ENCODE results near the gene CIDEB. TPM values are rescaled to one million over a fixed set of nuclear protein-coding genes. Genes with fewer than 3 reads are reported as not detected.
A peak's percentile ranks its signal among the peaks of the same experiment; 100 is the strongest.
"Not testable (repeated sequence)": the region's sequence is repeated elsewhere in the genome, so short reads cannot be mapped to it uniquely, and the experiment has no call there.

Gene CIDEB
- total RNA-seq, 1 donor from 2014 or later = 27.4 TPM

DNA sequence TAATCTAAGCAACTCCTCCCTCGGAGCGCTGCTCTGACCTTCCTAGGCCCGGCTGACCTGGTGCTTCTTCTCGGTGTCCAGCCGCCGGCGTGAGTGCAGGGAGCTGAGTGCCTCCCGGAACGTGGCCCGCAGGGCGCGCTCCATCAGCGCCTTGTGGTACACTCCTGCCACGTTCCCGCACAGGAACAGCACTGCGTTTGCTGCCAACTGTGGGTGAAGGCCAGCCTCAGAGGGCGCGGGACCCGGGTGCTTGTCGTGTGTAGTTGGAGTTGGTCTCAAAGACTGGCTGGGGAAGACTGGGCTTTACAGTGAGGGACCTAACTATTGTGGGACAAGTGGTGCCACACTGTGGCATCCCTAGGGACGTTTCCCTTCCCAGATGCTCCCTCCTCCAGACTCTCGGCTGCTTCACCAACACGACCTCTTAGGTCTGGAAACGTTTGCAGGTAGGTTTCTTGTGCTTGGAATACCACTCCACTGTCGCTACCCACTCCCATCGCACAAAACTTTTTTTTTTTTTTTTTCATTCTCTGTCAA, 24.0 kb upstream of the CIDEB start:
- ATAC-seq = no peak

DNA sequence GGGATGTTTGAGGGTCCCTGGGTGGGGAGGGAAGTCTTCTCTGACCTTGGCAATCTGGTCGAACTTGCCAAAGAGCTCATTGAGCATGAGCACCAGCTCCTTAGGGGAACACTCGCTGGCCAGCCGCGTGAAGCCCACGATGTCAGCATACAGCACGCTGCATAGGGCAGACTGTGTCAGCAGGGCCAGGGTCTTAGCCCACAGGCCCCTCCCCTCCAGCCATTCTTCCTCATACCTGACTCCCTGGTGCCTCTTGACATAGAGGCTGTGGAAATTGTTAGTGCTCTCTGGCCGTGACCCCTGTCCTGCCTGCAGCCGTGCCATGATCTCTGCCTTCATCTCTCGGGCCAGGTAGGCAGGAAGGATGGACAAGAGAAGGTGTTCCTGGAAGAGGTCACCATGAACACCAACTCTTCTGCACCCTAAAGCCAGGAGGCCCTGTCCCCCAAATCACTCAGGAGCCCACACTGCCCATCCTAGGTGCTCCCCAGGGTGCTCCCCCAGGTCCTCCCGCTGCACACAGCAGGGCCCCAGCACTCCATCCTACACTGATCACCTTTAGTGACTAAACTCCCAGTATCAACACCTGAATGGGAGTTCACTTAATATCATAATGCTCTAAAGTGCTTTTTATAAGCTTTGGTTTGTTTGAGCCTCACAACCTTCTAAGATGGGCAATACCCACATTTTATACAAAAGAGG, 23.3 kb upstream of the CIDEB start:
- no peak for ATAC-seq

DNA sequence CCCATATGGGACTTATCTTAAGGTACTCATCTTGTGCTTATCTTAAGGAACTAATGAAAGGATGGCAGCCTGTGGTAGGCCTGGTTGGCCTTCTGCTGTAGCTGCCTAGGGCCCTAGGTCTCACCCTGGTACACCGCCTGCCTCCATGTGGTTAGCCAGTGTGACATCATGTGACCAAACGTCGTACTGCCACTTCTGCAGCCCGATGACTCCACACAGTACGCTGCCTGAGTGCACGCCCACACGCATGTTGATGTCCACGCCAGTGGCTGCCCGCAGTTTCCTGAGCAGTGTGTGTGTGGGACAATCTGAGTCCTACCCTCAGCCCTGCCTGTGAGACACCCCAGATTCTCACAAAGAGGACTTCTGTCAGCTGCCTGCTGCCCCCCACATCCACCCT, 22.0 kb upstream of the CIDEB start:
- ATAC-seq = no peak

DNA sequence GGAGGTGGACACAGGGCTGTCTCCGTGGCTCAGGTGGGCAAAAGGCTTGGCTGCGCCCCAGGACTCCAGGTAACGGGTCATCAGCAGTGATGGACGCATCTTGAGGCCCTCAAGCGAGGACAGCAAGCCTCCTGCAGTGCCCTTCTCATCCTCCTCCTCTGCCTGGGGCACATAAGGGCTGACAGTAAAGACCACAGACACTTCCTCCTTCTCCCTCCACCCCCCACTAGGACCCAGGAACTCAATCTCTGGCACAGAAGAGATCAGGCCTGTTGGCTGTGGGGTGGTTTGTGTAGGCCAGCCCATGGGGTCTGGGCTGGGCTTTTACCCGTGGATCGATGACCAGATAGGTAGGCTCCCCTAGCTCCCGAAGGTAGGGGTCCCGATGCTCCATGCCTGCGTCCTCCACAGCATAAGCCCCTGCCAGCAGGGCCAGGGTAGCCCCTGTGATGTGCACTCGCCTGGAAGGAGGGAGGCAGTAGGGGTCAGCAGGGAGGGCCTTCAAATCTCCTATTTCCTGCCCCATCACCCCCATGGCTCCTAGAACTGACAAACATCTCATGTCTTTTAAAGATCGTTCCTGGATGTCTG, 21.4 kb upstream of the CIDEB start:
- no peak for ATAC-seq

DNA sequence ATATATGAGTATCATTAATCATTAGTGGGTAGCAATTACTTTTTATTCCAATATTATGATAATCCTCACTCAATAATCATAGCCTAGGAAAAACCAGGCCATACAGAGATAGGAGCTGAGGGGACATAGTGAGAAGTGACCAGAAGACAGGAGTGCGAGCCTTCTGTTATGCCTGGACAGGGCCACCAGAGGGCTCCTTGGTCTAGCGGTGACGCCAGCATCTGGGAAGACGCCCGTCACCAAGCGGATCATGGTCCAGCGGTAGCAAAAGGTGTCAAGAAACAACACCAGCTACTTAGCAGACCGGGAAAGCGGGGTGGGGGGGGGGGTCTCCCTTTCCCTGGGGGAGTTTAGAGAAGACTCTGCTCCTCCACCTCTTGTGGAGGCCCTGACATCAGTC, 20.1 kb upstream of the CIDEB start:
- ATAC-seq = not testable (repeated sequence)

DNA sequence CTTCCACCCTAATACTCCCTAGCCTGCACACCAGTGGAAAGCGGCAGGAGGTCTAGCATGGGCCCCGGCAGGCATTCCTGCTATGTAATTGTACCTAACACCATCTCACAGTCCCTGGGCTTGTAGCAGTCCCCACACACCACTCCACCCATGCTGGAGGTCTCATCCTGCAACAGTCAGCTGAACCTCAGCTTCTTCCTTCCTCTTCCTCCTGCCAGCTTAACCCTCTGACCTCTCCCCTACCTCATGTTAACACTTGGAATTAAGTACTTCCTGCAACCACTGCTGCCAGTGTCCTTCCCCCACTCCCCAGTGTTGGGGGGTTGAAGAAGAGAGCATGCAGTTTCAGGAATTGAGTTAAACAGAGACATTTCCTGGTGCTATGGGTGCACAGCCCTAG, 19.5 kb upstream of the CIDEB start:
- ATAC-seq = no peak

DNA sequence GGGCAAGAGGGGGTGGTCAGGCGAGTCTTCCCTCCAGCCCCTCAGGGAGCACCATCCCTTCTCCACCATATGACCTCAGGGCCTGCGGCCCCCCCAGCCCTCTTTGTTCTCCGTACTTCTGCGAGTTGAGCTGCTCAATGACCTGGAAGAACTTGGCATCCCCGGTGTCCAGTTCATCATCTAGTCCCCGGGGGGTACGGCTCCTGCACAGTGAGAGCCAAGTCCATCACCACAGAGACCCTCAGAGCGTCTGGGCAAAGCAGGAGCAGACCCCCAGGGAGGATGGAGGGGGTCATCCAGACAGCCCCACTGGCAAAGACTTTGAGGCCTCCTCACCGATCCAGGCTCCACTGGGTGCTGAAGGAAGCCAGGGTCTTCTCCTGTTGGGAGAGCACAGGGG, 18.2 kb upstream of the CIDEB start:
- no peak for ATAC-seq

DNA sequence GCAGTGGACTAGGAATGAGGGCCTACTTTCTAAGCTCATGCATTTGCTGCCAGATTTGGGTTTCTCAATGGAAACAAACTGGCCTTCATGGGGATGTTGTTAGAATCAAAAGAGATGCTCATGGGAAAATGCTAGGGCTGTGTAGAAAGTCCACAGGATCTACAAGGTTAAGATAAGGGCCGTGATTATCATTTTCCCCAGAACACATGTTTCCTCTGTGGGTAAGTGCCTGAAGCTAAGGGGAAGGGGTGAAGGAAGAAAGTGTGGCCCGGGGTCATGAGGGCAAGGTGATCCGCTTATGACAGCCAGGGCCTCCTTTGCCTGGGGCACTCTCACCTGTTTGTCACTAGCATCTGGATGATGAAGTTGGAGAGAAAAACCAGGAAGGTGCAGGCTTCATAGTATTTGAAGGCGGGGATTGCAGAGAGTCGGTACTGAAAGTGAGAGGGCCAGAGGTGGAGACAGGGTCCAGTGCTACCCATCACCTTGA, 17.3 kb upstream of the CIDEB start:
- ATAC-seq = no peak

DNA sequence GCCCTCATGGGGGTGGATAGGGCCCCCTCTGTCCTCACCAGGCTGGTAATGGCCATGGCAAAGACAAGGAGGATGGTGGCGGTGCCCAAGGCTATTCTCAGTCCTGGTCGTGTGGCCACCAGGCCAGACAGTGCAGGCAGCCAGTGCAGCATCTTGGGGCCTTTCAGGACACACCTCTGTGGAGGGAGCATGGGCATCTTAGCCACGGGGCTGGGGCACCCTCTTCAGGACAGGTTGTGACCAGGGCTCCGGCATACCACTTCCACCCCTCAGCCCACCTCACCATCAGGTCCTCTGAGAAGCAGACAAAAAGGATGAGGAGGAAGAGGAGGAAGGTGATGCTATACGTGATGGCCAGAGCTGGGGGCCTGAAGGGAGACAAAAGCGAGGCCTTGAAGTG, 16.2 kb upstream of the CIDEB start:
- no peak for ATAC-seq

DNA sequence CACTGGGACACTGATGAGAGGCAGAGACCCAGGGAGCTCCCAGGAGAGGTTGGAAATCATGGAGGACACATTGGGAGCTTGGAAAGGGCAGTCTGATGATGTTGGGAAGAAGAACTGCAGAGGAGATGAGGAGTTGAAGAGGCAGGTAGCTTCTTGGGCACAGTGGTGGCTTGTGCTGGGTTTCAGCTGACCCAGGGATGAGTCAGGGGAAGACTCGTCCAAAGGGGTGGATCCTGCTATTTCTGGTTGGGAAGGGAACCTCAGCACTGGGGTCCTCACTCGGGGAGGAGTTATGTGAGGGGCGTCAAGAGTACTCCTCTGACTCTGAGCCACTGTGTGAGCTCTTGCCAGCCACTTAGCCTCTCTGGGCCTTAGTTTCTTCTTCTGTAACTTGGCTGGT, 15.6 kb upstream of the CIDEB start:
- no peak for ATAC-seq

DNA sequence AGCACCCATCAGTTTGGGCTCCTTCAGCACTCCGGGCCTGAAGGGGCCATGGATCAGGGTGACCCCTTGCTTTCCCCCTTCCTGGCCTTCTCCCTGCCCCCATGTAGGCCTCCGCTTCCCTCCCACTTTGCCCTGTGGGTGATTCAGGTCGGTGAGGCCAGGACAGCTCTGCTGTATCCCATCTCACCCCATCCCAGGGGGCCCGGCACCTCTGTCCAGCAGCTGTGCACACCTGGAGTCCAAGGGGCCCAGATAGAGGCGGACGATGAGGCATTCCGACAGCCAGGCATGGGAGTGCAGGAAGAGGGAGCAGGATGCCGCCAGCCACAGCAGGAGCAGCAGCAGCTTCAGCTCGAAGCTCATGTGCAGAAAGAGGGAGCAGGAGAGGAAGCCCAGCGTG, 14.9 kb upstream of the CIDEB start:
- ATAC-seq = no peak

DNA sequence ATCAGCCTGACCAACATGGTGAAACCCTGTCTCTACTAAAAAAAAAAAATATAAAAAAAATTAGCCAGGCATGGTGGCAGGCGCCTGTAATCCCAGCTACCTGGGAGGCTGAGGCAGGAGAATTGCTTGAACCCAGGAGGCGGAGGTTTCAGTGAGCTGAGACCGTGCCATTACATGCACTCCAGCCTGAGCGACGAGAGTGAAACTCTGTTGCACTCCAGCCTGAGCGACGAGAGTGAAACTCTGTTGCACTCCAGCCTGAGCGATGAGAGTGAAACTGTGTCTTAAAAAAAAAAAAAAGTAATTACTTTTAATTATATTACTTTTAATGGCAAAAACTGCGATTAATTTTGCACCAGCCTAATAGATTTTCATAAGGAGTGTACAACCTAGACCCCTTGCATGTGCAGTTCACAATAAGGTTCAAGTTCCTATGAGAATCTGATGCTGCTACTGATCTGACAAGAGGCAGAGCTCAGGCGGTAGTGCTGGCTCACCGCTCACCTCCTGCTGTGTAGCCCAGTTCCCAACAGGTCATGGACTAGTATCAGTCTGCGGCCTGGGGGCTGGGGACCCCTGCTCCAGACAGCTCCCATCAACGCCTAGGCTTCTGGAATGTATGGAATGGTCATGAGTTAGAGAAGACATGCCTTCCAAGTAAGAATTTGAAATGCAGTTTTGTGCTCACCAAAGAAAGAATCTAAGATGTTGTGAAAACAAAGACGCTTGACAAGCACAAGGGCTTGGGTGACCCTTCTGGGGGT, 13.6 kb upstream of the CIDEB start:
- no peak for ATAC-seq

DNA sequence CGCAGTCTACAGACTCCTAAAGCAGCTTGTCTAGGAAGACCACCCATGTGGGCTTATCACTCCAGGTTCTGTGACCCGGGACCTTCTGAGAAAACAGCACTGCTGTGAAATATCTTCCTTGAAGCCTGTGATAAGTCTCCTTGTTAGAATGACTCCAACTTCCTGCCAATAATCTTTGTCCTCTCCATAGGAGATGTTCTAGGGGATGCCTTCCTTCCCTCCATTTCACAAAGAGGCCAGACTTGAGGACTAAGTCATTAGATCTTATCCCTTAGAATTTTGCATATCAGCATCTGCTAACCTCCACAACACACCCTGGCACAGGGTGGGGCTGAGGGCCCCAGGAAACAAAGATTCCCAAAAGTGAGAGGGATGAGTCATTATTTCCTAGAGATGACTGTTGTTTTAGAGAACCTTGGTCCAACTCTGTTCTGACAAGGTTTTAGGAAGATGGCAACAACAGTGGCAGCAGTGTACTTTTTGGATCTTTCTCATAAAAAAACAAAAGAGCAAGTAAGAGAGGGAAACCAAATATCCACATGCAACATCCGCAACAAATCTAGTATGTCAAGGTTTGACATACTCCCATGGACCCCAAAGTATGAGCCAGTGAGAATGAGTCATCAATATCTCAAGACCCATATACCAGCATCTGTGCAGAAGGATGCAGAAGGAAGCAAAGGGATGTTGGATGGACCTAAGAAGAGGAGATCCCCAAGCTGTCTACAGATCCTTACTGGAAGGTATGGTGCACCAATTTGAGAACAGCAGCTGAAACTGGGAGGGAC, 9.6 kb upstream of the CIDEB start:
- ATAC-seq = peak; percentile 36

DNA sequence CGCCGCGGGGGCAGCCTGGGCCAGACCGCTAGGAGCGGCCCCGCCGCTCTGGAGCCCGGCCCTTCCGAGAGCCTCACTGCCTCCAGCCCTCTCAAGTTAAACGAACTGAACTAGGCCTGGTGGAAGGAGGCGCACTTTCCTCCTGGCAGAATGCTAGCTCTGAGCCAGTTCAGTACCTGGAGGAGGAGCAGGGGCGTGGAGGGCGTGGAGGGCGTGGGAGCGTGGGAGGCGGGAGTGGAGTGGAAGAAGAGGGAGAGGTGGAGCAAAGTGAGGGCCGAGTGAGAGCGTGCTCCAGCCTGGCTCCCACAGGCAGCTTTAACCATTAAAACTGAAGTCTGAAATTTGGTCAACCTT, 8.8 kb upstream of the CIDEB start:
- ATAC-seq = peak; percentile 48

DNA sequence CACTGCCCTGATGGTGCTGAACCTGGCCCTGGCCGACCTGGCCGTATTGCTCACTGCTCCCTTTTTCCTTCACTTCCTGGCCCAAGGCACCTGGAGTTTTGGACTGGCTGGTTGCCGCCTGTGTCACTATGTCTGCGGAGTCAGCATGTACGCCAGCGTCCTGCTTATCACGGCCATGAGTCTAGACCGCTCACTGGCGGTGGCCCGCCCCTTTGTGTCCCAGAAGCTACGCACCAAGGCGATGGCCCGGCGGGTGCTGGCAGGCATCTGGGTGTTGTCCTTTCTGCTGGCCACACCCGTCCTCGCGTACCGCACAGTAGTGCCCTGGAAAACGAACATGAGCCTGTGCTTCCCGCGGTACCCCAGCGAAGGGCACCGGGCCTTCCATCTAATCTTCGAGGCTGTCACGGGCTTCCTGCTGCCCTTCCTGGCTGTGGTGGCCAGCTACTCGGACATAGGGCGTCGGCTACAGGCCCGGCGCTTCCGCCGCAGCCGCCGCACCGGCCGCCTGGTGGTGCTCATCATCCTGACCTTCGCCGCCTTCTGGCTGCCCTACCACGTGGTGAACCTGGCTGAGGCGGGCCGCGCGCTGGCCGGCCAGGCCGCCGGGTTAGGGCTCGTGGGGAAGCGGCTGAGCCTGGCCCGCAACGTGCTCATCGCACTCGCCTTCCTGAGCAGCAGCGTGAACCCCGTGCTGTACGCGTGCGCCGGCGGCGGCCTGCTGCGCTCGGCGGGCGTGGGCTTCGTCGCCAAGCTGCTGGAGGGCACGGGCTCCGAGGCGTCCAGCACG, 8.2 kb upstream of the CIDEB start:
- ATAC-seq = peak; percentile 56

DNA sequence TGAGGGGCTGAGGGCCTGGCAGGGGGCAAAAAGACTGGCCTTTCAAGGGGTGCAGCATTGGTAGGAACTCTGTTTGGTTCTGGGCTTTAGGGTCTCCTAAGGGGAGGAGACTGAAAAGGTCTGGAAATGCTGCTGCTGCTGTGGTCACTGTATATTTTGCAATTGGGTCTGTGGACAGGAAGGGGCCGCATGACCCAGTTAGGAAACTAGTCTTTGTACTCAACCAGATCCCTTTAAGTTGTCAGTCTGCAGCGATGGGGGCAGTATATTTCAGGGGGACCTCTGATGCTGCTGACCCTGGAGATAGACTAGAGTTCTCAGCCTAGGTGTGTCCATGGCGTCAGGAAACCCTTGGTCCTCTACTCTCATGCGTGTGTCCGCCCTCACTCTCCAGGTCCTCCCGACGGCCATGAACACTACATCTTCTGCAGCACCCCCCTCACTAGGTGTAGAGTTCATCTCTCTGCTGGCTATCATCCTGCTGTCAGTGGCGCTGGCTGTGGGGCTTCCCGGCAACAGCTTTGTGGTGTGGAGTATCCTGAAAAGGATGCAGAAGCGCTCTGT, 7.5 kb upstream of the CIDEB start:
- ATAC-seq = no peak

DNA sequence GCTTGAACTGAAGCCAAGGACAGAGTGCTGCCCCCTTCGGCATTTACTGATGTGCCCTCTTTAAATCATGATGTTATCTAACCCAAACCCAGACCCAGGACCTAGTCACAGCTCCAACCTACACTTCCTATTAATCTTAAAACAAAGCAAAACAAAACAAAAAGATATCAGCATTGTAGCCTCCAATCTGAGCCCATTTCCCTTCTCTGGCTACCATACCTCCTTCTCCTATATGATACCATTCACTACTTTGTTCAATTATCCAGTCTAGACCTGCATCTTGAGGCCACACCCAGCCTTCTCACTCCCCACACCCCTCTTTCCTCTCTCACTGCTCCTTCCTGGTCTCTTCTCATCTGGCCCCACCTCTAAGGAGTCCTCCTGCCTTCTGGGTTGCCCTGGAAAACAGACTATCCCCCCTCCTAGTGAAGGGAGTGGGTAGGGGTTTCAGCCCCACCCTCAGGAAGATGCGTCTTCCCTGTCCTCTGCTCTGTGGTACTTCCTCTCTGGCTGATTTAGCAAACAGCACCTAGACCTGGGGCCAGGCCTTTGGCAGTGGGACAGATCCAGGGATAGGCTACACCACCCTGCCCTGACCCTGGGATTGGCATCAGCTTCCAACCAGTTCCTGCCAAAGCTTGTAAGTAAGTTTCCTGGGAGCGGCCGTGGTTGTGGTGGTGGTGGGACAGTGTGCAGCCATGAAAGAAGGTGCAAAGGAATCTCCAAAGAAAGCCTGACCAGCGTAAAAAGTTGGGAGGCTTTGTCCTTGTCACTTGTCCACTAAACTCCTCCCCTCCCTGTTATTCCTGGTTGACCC, 6.8 kb upstream of the CIDEB start:
- peak; percentile 32 for ATAC-seq

DNA sequence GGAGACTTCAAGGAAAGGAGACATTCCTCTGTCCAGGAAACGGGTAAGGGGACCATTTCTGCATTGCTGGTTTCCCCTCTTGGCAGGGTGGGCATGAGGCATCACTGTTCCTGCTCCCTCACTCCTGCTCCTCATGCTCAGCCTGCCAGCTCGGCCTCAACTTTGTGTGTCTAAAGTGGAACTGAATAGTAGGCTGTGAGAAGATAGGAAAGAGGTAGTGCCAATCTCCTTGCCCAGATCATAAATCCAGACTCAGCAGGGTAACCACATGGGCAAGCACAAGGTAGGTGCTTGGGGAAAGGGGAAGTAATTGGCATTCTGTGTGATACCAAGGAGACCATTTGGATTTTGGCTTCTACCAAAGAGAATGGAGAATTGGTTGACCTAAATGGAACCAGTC, 6.1 kb upstream of the CIDEB start:
- ATAC-seq = no peak

DNA sequence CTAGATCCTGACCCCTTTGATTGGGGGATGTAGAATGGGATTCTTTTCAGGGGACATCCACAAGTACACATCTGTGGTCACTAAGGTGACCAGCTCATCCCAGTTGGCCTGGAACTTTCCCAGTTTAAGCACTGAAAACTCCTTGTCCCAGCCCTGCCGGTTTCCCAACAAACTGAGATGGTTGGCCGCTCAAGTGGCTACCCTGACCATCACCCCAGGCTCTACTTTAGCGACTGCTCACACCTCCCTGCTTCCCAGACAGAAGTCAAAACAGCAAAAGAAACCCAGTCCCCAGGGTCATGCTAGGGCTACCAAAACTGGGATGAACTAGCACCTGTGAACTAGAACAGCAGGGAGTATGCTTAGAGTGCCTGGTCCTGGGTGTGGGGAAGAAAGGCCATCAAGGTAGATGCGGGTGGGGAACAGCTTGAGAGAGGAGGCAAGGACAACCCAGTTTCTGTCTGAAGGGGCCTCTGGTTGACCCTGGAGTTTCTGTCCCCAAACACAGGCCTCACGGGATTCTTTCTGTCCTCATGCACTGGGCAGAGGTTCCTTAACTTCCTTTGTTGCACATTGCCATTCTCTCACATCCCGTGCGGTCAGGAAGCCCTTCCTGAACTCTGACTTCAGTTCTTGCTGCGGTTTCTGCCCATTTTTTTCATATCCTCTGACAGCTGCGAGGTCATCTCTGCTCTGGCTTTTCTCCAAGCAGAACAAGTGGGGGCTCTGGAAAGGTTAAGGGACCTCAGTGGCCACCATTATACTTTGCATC, 5.1 kb upstream of the CIDEB start:
- no peak for ATAC-seq

Data from esophagus mucosa (tissue), 1 donor.